K562 (cell line): ENCODE measurements around the gene THADA. TPM values are rescaled to one million over a fixed set of nuclear protein-coding genes. Genes with fewer than 3 reads are reported as not detected.

Source experiments
- ATAC-seq: fragments of 200-7000 bp; cut with Tn5 transposase; 3 replicates; pipeline ENCODE4 v1.9.1; 2020; ENCODE audit warnings: moderate library complexity
- BruUV-seq: library from RNA; stranded (reverse); fragments of 400-500 nt; replicated peaks from 2 replicates; lab custom pipeline; 2021; lab: Mats Ljungman, UMichigan
- CTCF ChIA-PET: fragments of 300-600 bp; formaldehyde crosslinking; extraction: SDS; loops from one replicate; lab custom pipeline; 2021; ENCODE audit warnings: low intra/inter-chr PET ratio; lab: Yijun Ruan, JAX
- POLR2A ChIA-PET: fragments of 300-600, 350-650 bp; sonication (Branson Sonifier 250); formaldehyde crosslinking; extraction: SDS; loops from one replicate; lab custom pipeline; 2021; ENCODE audit warnings: antibody characterized with exemption, inconsistent platforms; lab: Yijun Ruan, JAX
- DNase-seq, 4 experiments: peaks; one replicate each; pipeline versions ENCODE4 v3.0.0 to v3.0.0-alpha.2; 2011 to 2018; ENCODE audit warnings: low spot score in 3 of 4, mixed read lengths in 3 of 4; ENCODE audit errors: extremely low read depth in 1 of 4
- FAIRE-seq: peaks from 2 replicates; lab custom pipeline; 2011; peaks lifted over from hg19 to GRCh38; lab: Jason Lieb, UNC
- H2AFZ ChIP-seq: 2 replicates; pipeline ENCODE4 v1.6.0; 2011; ENCODE audit warnings: low read depth, low read length, control low read depth, inconsistent platforms
- H3K27ac ChIP-seq: fragments of 200-600 bp; 3 replicates; pipeline ENCODE4 v1.8.0; 2011; ENCODE audit warnings: low read depth, mild to moderate bottlenecking, control low read depth, inconsistent platforms, low read length, moderate library complexity, mixed read lengths; ENCODE audit errors: extremely low read depth
- H3K27me3 ChIP-seq, 2 experiments: fragments of 300-600 bp in 1 of 2; 2 replicates in 1 of 2; 3 replicates in 1 of 2; pipeline versions ENCODE4 v1.6.0 to v1.8.0; 2011; ENCODE audit warnings: inconsistent platforms in 2 of 2, low read length in 2 of 2, mild to moderate bottlenecking in 1 of 2, mixed read lengths in 1 of 2, moderate library complexity in 1 of 2; ENCODE audit not compliant: control insufficient read depth in 2 of 2, insufficient read depth in 2 of 2
- H3K36me3 ChIP-seq: fragments of 300-600 bp; 3 replicates; pipeline ENCODE4 v1.8.0; 2011; ENCODE audit warnings: mild to moderate bottlenecking, low read length, inconsistent platforms; ENCODE audit not compliant: control insufficient read depth, insufficient read depth
- H3K4me1 ChIP-seq, 2 experiments: fragments of 200-600 bp in 1 of 2; replicated peaks in 1 of 2; 2 replicates in 1 of 2; 3 replicates in 1 of 2; pipeline versions ENCODE4 v1.5.1 to v1.8.0; 2011; ENCODE audit warnings: inconsistent platforms in 2 of 2, low read length in 2 of 2, mild to moderate bottlenecking in 1 of 2, mixed read lengths in 1 of 2, moderate library complexity in 1 of 2; ENCODE audit not compliant: control insufficient read depth in 2 of 2, insufficient read depth in 2 of 2
- H3K4me2 ChIP-seq: 2 replicates; pipeline ENCODE4 v1.6.1; 2011; ENCODE audit warnings: low read length, control low read depth, inconsistent platforms, mixed read lengths; ENCODE audit not compliant: insufficient read depth
- H3K4me3 ChIP-seq: fragments of 200-600 bp; sonication (generic), shearing (Covaris generic); 2 replicates; pipeline ENCODE4 v1.5.1; 2016; ENCODE audit warnings: control low read depth, inconsistent platforms
- H3K79me2 ChIP-seq: fragments of 200-600 bp; 3 replicates; pipeline ENCODE4 v1.8.0; 2011; ENCODE audit warnings: low read length, inconsistent platforms; ENCODE audit not compliant: control insufficient read depth, insufficient read depth
- H3K9ac ChIP-seq, 2 experiments: 2 replicates each; pipeline versions ENCODE4 v1.6.0 to v1.6.1; 2011; ENCODE audit warnings: low read depth in 2 of 2, low read length in 2 of 2, control low read depth in 1 of 2, inconsistent platforms in 1 of 2, mild to moderate bottlenecking in 1 of 2, mixed read lengths in 1 of 2; ENCODE audit not compliant: insufficient read depth in 1 of 2
- H3K9me1 ChIP-seq: one replicate; pipeline ENCODE4 v1.6.0; 2011; ENCODE audit warnings: inconsistent platforms, mild to moderate bottlenecking, low read length, moderate library complexity; ENCODE audit not compliant: control insufficient read depth, insufficient read depth
- H3K9me3 ChIP-seq: replicated peaks from 2 replicates; pipeline ENCODE4 v1.5.1; 2011; ENCODE audit warnings: low read depth, low read length, inconsistent platforms; ENCODE audit not compliant: control insufficient read depth, insufficient read depth
- H4K20me1 ChIP-seq: replicated peaks from 2 replicates; pipeline ENCODE4 v1.6.1; 2011; ENCODE audit warnings: low read length, inconsistent platforms, mixed read lengths; ENCODE audit not compliant: control insufficient read depth, insufficient read depth
- C11orf30 ChIP-seq: fragments of 450-650 bp; IDR thresholded peaks from 2 replicates; pipeline ENCODE4 v1.6.1; 2016; ENCODE audit warnings: low read depth, mild to moderate bottlenecking
- HIVEP1 ChIP-seq: fragments of 250-450 bp; sonication (Bioruptor Pico); IDR thresholded peaks from 2 replicates; pipeline ENCODE4 v1.4.0; 2020; ENCODE audit warnings: mild to moderate bottlenecking
- HMGN3 ChIP-seq: IDR thresholded peaks from 2 replicates; pipeline ENCODE4 v1.6.1; 2011; ENCODE audit warnings: borderline replicate concordance, low read depth, mild to moderate bottlenecking, mixed read lengths, low read length; ENCODE audit not compliant: insufficient read length; ENCODE audit errors: extremely low read depth
- HSF4 ChIP-seq: fragments of 250-450 bp; sonication (Bioruptor Pico); IDR thresholded peaks from 2 replicates; pipeline ENCODE4 v2.1.2; 2022; ENCODE audit warnings: mild to moderate bottlenecking, moderate library complexity, borderline replicate concordance
- KLF6 ChIP-seq: fragments of 250-450 bp; sonication (Bioruptor Pico); IDR thresholded peaks from 2 replicates; pipeline ENCODE4 v1.4.0; 2020; ENCODE audit warnings: mild to moderate bottlenecking, moderate library complexity, borderline replicate concordance
- SLC30A9 ChIP-seq: fragments of 250-450 bp; sonication (Bioruptor Pico); IDR thresholded peaks from 2 replicates; pipeline ENCODE4 v1.8.0; 2022; ENCODE audit warnings: mild to moderate bottlenecking, moderate library complexity
- SMC3 ChIP-seq: conservative IDR thresholded peaks from 2 replicates; pipeline ENCODE4 v1.6.1; 2011; ENCODE audit warnings: low read depth, low read length, improper control_type of control experiment; ENCODE audit not compliant: insufficient read depth
- STAT5A ChIP-seq: IDR thresholded peaks from 2 replicates; pipeline ENCODE4 v1.6.1; 2012; ENCODE audit warnings: low read length, inconsistent platforms, borderline replicate concordance
- ZBTB17 ChIP-seq: fragments of 450-650 bp; formaldehyde crosslinking; IDR thresholded peaks from 2 replicates; pipeline ENCODE4 v1.4.0; 2020; ENCODE audit warnings: mild to moderate bottlenecking
- ZNF280A ChIP-seq: fragments of 450-650 bp; IDR thresholded peaks from 2 replicates; pipeline ENCODE4 v1.6.1; 2018; ENCODE audit warnings: mild to moderate bottlenecking, low read depth; ENCODE audit not compliant: partially characterized antibody
- ZNF41 ChIP-seq: fragments of 250-450 bp; sonication (Bioruptor Pico); conservative IDR thresholded peaks from 2 replicates; pipeline ENCODE4 v1.4.0; 2020; ENCODE audit warnings: mild to moderate bottlenecking
- ZNF586 ChIP-seq: fragments of 450-650 bp; formaldehyde crosslinking; conservative IDR thresholded peaks from 2 replicates; pipeline ENCODE4 v1.4.0; 2020; ENCODE audit warnings: mild to moderate bottlenecking, moderate library complexity
- ZNF764 ChIP-seq: fragments of 250-450 bp; sonication (Bioruptor Pico); IDR thresholded peaks from 2 replicates; pipeline ENCODE4 v1.4.0; 2020; ENCODE audit warnings: low read depth, mild to moderate bottlenecking, moderate library complexity
- WGBS: fragments of 100-300 bp; shearing (Covaris generic); methylation state at CpG from one replicate; pipeline ENCODE4 v1.1.6; 2016; ENCODE audit warnings: low coverage, mixed read lengths; ENCODE audit not compliant: insufficient coverage; ENCODE audit errors: missing lambda C conversion rate; 5-methylcytosine and 5-hydroxymethylcytosine counted together
- in situ Hi-C: fragments of 300-500 bp; cut with MboI; formaldehyde crosslinking; loops from 4 replicates; pipeline ENCODE4 v1.15.0; 2018; ENCODE audit warnings: inconsistent platforms, mixed read lengths
- intact Hi-C: fragments of 100-400 bp; cut with micrococcal nuclease; formaldehyde crosslinking; loops from 2 replicates; pipeline ENCODE4 v1.14.2; 2022
- polyA plus RNA-seq, 8 experiments: library from polyadenylated mRNA; depleted of rRNA in 4 of 8; stranded (reverse) in 5 of 8; unstranded in 3 of 8; fragments of >200 nt; fragmentation: Nextera tagmentation in 2 of 8; fragmentation: Illumina TruSeq in 1 of 8; extraction: Ambion mirVana in 2 of 8; extraction: Trizol in 1 of 8; gene quantifications; 2 replicates each; pipeline versions ENCODE4 v1.2.1 to v1.2.3, GENCODE V29; 2011 to 2014; ENCODE audit warnings: inconsistent platforms in 1 of 8, missing spikeins in 1 of 8
- total RNA-seq, 7 experiments: library from RNA; depleted of rRNA in 6 of 7; stranded (reverse); fragments of >200 nt in 6 of 7; fragmentation: Illumina TruSeq in 2 of 7; extraction: Trizol in 2 of 7; gene quantifications; 2 replicates each; pipeline versions ENCODE4 v1.2.1 to v1.2.3, GENCODE V29; 2011 to 2021; ENCODE audit warnings: low replicate concordance in 1 of 7
- TF ChIP-seq, protein P1 (sequence below): IDR thresholded peaks from 3 replicates; pipeline ENCODE4 v1.6.1; 2011; ENCODE audit warnings: borderline replicate concordance, mild to moderate bottlenecking, moderate library complexity; ENCODE audit not compliant: insufficient read length; ENCODE audit errors: extremely low read depth
- TF ChIP-seq, protein P2 (sequence below): IDR thresholded peaks from 2 replicates; pipeline ENCODE4 v1.6.1; 2014; ENCODE audit warnings: antibody characterized with exemption

The THADA gene
- total and polyA plus RNA-seq, 9 of the 15 experiments (the other 6 are each of a cell fraction or from before 2014, with no cell fraction given), result 17.8 to 34.7 (median 31.9) TPM

- Histone ChIP-seq H2AFZ (no peak overlapping the region), H4K20me1 (no peaks in the 10 kb centered on the region), H3K9me1 (no peaks in the 10 kb centered on the region), H3K4me1 (peaks cover 6 to 18% of the 10 kb centered on the region in 2 experiments; a peak in 4 of 5 replicates), H3K27ac (no peak overlapping the region), H3K4me2 (no peak overlapping the region), H3K4me3 (no peak overlapping the region), H3K79me2 (no peaks in the 10 kb centered on the region), H3K36me3 (no peaks in the 10 kb centered on the region), H3K9me3 (no peaks in the 10 kb centered on the region), H3K9ac (no peak overlapping the region), H3K27me3 (no peaks in the 10 kb centered on the region)
- no peak for DNase-seq
- POLR2A ChIA-PET, result interaction anchor here (0.6 to 1.4 kb wide), 4 partner anchors 13 to 266 kb away, joined by 3 to 4 read pairs (median 3); no protein-coding TSS in a partner anchor
- in situ Hi-C loops, result no loop called here
- FAIRE-seq, result no peak
- TF ChIP-seq ZNF41 (CRISPR knock-in tag), result no peak
- TF ChIP-seq, protein P1, sequence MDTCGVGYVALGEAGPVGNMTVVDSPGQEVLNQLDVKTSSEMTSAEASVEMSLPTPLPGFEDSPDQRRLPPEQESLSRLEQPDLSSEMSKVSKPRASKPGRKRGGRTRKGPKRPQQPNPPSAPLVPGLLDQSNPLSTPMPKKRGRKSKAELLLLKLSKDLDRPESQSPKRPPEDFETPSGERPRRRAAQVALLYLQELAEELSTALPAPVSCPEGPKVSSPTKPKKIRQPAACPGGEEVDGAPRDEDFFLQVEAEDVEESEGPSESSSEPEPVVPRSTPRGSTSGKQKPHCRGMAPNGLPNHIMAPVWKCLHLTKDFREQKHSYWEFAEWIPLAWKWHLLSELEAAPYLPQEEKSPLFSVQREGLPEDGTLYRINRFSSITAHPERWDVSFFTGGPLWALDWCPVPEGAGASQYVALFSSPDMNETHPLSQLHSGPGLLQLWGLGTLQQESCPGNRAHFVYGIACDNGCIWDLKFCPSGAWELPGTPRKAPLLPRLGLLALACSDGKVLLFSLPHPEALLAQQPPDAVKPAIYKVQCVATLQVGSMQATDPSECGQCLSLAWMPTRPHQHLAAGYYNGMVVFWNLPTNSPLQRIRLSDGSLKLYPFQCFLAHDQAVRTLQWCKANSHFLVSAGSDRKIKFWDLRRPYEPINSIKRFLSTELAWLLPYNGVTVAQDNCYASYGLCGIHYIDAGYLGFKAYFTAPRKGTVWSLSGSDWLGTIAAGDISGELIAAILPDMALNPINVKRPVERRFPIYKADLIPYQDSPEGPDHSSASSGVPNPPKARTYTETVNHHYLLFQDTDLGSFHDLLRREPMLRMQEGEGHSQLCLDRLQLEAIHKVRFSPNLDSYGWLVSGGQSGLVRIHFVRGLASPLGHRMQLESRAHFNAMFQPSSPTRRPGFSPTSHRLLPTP, result no peak
- no peak for TF ChIP-seq ZNF586 (CRISPR knock-in tag)
- TF ChIP-seq HSF4 (CRISPR knock-in tag), result no peak
- no peak for TF ChIP-seq C11orf30
- no peak for TF ChIP-seq STAT5A
- no peak for TF ChIP-seq ZNF280A
- no peak for TF ChIP-seq HIVEP1 (CRISPR knock-in tag)
- TF ChIP-seq HMGN3, result no peak
- TF ChIP-seq ZNF764 (CRISPR knock-in tag), result no peak
- no peak for TF ChIP-seq SLC30A9 (CRISPR knock-in tag)
- TF ChIP-seq, protein P2, sequence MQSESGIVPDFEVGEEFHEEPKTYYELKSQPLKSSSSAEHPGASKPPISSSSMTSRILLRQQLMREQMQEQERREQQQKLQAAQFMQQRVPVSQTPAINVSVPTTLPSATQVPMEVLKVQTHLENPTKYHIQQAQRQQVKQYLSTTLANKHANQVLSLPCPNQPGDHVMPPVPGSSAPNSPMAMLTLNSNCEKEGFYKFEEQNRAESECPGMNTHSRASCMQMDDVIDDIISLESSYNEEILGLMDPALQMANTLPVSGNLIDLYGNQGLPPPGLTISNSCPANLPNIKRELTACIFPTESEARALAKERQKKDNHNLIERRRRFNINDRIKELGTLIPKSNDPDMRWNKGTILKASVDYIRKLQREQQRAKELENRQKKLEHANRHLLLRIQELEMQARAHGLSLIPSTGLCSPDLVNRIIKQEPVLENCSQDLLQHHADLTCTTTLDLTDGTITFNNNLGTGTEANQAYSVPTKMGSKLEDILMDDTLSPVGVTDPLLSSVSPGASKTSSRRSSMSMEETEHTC, result no peak
- no peak for TF ChIP-seq ZBTB17 (CRISPR knock-in tag)
- TF ChIP-seq SMC3, result no peak
- no peak for TF ChIP-seq KLF6 (CRISPR knock-in tag)
- CTCF ChIA-PET, result interaction anchor here (0.6 kb wide), 1 partner anchor 827 kb away, joined by 3 read pairs; no protein-coding TSS in a partner anchor
- WGBS, result 36% methylated on average over 1 of the region's 1 CpG
- no TSS peak for BruUV-seq
- no peak for ATAC-seq
- intact Hi-C loops, result no loop called here
These were observed 268.7 kb downstream of the THADA start for GRCh38 chr2:43327119-43327518.
